Calu3 (cell line): ENCODE results near the gene GAS7. TPM values are rescaled to one million over a fixed set of nuclear protein-coding genes. Genes with fewer than 3 reads are reported as not detected.

Experiments used
- BruUV-seq: library from RNA; stranded (reverse); fragments of 400-500 nt; replicated peaks from 2 replicates; lab custom pipeline; 2021; lab: Mats Ljungman, UMichigan
- CTCF ChIA-PET: fragments of 300-600 bp; sonication (Branson Sonifier 250); formaldehyde crosslinking; loops from one replicate; lab custom pipeline; 2022; ENCODE audit warnings: antibody characterized with exemption; lab: Charles Lee
- DNase-seq: peaks from one replicate; pipeline ENCODE4 v3.0.0; 2022
- H3K27ac Mint-ChIP-seq: one replicate; pipeline ENCODE4 v1.8.0; 2022; ENCODE audit warnings: mixed read lengths; ENCODE audit not compliant: unreplicated experiment
- H3K27me3 Mint-ChIP-seq: one replicate; pipeline ENCODE4 v1.8.0; 2022; ENCODE audit warnings: mixed read lengths; ENCODE audit not compliant: unreplicated experiment
- H3K36me3 Mint-ChIP-seq: one replicate; pipeline ENCODE4 v1.8.0; 2022; ENCODE audit warnings: mild to moderate bottlenecking, moderate library complexity, mixed read lengths; ENCODE audit not compliant: insufficient read depth, unreplicated experiment
- H3K4me1 Mint-ChIP-seq: one replicate; pipeline ENCODE4 v1.8.0; 2022; ENCODE audit warnings: mild to moderate bottlenecking, low read depth, mixed read lengths; ENCODE audit not compliant: unreplicated experiment
- H3K4me3 Mint-ChIP-seq: one replicate; pipeline ENCODE4 v1.8.0; 2022; ENCODE audit warnings: mild to moderate bottlenecking, low read depth, moderate library complexity, mixed read lengths; ENCODE audit not compliant: unreplicated experiment
- H3K9me3 Mint-ChIP-seq: one replicate; pipeline ENCODE4 v1.8.0; 2022; ENCODE audit warnings: low read depth, mixed read lengths; ENCODE audit not compliant: unreplicated experiment
- intact Hi-C: fragments of 100-400 bp; cut with micrococcal nuclease; formaldehyde crosslinking; loops from one replicate; pipeline ENCODE4 v1.10.0; 2022; ENCODE audit not compliant: unreplicated experiment
- total RNA-seq: library from RNA; stranded (reverse); gene quantifications from 2 replicates; pipeline ENCODE4 v1.2.3, GENCODE V29; 2022
- TF ChIP-seq, protein P1 (sequence below): fragments of 200-600 bp; IDR thresholded peaks from one replicate; pipeline ENCODE4 v1.8.0; 2022; ENCODE audit warnings: antibody characterized with exemption; ENCODE audit not compliant: unreplicated experiment

GAS7 gene
- total RNA-seq, 1 experiment from 2014 or later: 0.42 TPM

DNA sequence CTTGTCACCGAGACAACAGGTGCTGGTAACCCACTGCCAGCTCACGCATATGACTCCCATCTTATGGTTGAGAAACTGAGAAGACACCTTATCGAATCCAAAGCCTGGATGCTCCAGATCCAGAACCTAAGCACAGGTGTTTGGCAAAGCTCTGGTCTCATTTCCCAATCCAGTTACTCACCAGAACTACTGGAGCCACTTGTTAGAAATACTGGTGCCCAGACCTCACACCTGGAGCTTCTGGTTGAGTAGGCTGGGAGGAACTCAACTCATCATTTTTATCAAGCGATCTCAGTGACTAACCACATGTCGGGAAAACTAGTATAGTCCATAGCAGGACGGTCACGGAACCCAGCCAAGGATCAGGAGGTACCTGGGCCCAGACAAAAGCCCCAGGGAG lies 206.6 kb downstream of the GAS7 start:
- intact Hi-C loops: no loop called here
- no peak overlapping the region for H3K27ac Mint-ChIP-seq
- BruUV-seq: no TSS peak
- CTCF ChIA-PET: no interaction called here
- no peaks in the 10 kb centered on the region for H3K4me1 Mint-ChIP-seq
- H3K27me3 Mint-ChIP-seq: no peaks in the 10 kb centered on the region
- TF ChIP-seq, protein P1, sequence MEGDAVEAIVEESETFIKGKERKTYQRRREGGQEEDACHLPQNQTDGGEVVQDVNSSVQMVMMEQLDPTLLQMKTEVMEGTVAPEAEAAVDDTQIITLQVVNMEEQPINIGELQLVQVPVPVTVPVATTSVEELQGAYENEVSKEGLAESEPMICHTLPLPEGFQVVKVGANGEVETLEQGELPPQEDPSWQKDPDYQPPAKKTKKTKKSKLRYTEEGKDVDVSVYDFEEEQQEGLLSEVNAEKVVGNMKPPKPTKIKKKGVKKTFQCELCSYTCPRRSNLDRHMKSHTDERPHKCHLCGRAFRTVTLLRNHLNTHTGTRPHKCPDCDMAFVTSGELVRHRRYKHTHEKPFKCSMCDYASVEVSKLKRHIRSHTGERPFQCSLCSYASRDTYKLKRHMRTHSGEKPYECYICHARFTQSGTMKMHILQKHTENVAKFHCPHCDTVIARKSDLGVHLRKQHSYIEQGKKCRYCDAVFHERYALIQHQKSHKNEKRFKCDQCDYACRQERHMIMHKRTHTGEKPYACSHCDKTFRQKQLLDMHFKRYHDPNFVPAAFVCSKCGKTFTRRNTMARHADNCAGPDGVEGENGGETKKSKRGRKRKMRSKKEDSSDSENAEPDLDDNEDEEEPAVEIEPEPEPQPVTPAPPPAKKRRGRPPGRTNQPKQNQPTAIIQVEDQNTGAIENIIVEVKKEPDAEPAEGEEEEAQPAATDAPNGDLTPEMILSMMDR: no peak
- DNase-seq: no peak
- peaks cover 4% of the 10 kb centered on the region for H3K36me3 Mint-ChIP-seq
- no peaks in the 10 kb centered on the region for H3K9me3 Mint-ChIP-seq
- H3K4me3 Mint-ChIP-seq: no peak overlapping the region

DNA sequence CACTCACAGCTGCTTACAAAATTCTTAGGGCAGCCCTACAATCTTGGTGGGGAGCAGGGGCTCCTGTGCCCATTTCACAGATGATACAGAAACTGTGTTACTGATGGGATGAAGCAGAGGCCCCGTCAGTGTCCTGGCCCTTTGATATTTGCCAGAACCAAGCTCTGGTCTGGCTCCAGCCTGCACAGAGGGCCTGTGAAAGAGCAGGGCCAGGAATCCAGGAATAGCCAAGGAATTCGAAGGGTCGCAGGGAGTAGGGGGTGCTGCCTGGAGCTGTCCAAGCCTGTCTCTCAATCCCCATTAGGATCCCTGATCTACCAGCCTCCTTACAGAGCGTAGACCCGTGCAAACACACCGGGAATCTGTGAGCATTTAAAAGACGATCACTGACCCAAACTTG lies 207.1 kb downstream of the GAS7 start:
- TF ChIP-seq, protein P1: no peak
- Mint-ChIP-seq H3K36me3 (peaks cover 4% of the 10 kb centered on the region), H3K27me3 (no peaks in the 10 kb centered on the region), H3K4me1 (no peaks in the 10 kb centered on the region), H3K9me3 (no peaks in the 10 kb centered on the region), H3K4me3 (no peak overlapping the region), H3K27ac (no peak overlapping the region)
- CTCF ChIA-PET: no interaction called here
- intact Hi-C loops: no loop called here
- DNase-seq: no peak
- BruUV-seq: no TSS peak

DNA sequence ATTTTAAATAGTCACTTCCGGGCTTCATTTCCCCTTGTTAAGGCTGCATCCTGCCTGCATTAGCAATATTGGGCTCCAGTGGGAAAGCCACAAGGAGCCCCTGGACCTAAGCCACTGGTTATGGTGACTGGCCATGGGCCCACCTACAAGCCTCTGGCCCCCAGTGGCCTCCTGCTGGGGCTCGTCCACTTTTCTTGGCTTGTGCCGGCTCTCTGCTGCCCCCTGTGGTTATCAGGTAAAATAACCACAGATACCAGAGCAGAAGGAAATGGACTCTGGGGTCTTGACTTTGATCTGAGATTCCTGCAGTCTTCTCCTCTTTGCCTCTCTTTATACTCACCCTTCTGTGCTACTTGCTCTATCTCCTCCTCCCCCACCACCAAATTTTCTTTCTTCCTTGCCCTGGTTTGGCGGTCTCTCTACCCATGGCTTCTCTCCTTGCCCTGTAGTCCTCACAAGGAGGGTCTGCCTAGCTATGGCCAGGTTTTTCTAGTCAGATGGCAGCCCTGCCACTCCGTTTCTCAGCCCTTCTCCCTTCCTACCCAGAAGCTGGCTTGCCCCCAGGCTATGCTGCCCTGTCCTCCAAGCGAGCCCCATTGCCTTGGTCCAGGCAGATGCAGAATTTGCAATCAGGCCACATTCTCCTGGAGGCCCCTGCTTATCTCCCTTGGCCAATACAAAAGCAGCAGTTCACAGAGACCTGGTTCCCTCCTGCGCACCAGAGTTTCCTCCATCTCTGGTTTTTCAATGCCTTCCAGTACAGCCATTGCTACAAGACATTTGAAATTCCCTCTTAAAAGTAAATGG lies 210.4 kb downstream of the GAS7 start:
- intact Hi-C loops: no loop called here
- Mint-ChIP-seq H3K4me1 (no peaks in the 10 kb centered on the region), H3K4me3 (no peak overlapping the region), H3K27ac (no peak overlapping the region), H3K9me3 (no peaks in the 10 kb centered on the region), H3K27me3 (peaks cover 18% of the 10 kb centered on the region), H3K36me3 (peaks cover 4% of the 10 kb centered on the region)
- DNase-seq: peak; percentile 37
- TF ChIP-seq, protein P1: peak; percentile 54
- CTCF ChIA-PET: no interaction called here
- BruUV-seq: no TSS peak

DNA sequence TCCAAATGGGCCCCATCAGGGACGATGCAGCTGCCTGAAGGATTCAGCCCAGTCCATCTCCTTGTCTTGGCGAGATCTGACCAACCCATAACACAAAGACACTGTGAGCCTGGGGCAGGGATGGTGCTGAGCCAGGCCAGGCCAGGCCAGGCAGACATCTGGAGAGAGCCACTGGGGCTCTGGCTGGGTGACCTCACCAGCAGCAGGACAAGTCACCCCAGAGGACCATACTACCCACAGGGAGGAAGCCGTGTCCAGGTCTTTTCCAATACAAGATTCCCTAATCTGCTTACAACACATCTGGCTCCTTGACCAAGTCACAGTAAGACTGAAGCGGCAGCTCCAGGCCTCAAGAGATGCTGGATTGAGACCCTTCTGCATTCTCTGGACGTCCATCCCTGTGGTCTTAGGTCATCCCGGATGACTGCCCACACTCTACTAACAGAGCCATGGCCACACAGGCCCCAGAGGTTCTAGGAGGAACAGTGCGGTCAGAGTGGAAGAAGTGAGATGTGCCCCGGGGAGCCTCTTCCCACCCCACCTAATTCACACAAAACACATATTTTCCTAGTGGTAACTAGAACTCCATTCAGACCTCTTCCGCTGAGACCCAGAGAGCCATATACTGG lies 211.5 kb downstream of the GAS7 start:
- Mint-ChIP-seq H3K27ac (no peak overlapping the region), H3K27me3 (peaks cover 18% of the 10 kb centered on the region), H3K4me1 (no peaks in the 10 kb centered on the region), H3K36me3 (peaks cover 4% of the 10 kb centered on the region), H3K9me3 (no peaks in the 10 kb centered on the region), H3K4me3 (no peak overlapping the region)
- no peak for DNase-seq
- BruUV-seq: no TSS peak
- intact Hi-C loops: no loop called here
- TF ChIP-seq, protein P1: no peak
- CTCF ChIA-PET: no interaction called here
